Heart right ventricle (tissue), 16 donors: Measurements from ENCODE around the gene CYSTM1. TPM values are rescaled to one million over a fixed set of nuclear protein-coding genes. Genes with fewer than 3 reads are reported as not detected.

Experiments
- ATAC-seq, 8 donors: fragments of 200-7000 bp; cut with Tn5 transposase; one replicate each; pipeline ENCODE4 v1.9.1; 2020; ENCODE audit warnings: mild to moderate bottlenecking in 8 of 8, moderate library complexity in 8 of 8, moderate number of reproducible peaks in 1 of 8
- DNase-seq, 2 donors: peaks; one replicate each; pipeline ENCODE4 v3.0.0-alpha.2; 2020
- H3K27ac ChIP-seq, 10 donors: fragments of 200-600 bp; sonication (generic) in 2 of 10; one replicate each; pipeline versions ENCODE4 v1.5.0 to v1.8.0; 2020 to 2022; ENCODE audit warnings: mild to moderate bottlenecking in 3 of 10
- H3K27me3 ChIP-seq, 7 donors: fragments of 200-600 bp; one replicate each; pipeline ENCODE4 v1.8.0; 2021 to 2022; ENCODE audit warnings: mild to moderate bottlenecking in 2 of 7
- H3K36me3 ChIP-seq, 9 donors: fragments of 200-600 bp; sonication (generic) in 1 of 9; one replicate each; pipeline versions ENCODE4 v1.5.0 to v1.8.0; 2020 to 2022; ENCODE audit warnings: mild to moderate bottlenecking in 2 of 9
- H3K4me1 ChIP-seq, 9 donors: fragments of 200-600 bp; sonication (generic) in 1 of 9; one replicate each; pipeline versions ENCODE4 v1.5.0 to v1.8.0; 2020 to 2022; ENCODE audit warnings: mild to moderate bottlenecking in 4 of 9
- H3K4me3 ChIP-seq, 10 donors: fragments of 200-600 bp; sonication (generic) in 2 of 10; one replicate each; pipeline versions ENCODE4 v1.5.0 to v1.8.0; 2020 to 2022; ENCODE audit warnings: mild to moderate bottlenecking in 7 of 10, moderate library complexity in 2 of 10
- H3K9me3 ChIP-seq, 11 donors: fragments of 200-600 bp in 10 of 11; sonication (generic) in 2 of 11; one replicate each; pipeline versions ENCODE4 v1.5.0 to v1.8.0; 2013 to 2022; ENCODE audit warnings: mild to moderate bottlenecking in 2 of 11, control low read depth in 1 of 11, moderate library complexity in 1 of 11
- WGBS, 2 donors: extraction: QIAGEN DNeasy Blood & Tissue Kit; methylation state at CpG; one replicate each; pipeline ENCODE4 v1.1.7; 2013; ENCODE audit warnings: inconsistent platforms in 1 of 2; 5-methylcytosine and 5-hydroxymethylcytosine counted together
- intact Hi-C, 10 donors: fragments of 100-400 bp; cut with DNase I; formaldehyde crosslinking; loops; one replicate each; pipeline versions ENCODE4 v1.11.1 to v1.14.2; 2022
- polyA plus RNA-seq, 2 donors: library from polyadenylated mRNA; stranded (reverse); fragments of 200-250 nt; gene quantifications; one replicate each; pipeline ENCODE4 v1.2.3, GENCODE V29; 2013
- total RNA-seq, 10 donors: library from RNA; stranded (reverse); fragmentation: NEBNext Ultra II Directional in 3 of 10; extraction: Animal tissue kit (Norgen Biotek cat#: 25700) in 3 of 10; gene quantifications; one replicate each; pipeline versions ENCODE4 v1.2.1 to v1.2.4, GENCODE V29; 2021 to 2023
- TF ChIP-seq, protein P1 (sequence below), 9 donors: fragments of 200-600 bp; sonication (generic) in 2 of 9; IDR thresholded peaks; one replicate each; pipeline versions ENCODE4 v1.5.0 to v1.8.0; 2021 to 2022; ENCODE audit warnings: antibody characterized with exemption in 9 of 9, mild to moderate bottlenecking in 5 of 9, moderate library complexity in 1 of 9
- donor health status: Arrhythmogenic right ventricular cardiomyopathy.
- donor health status: ischemic (EF 13 %, LVEDD 7.1; RV severe dilation, severe dysfunction).
- donor health status: healthy with polysubstance abuse.
- donor health status: DM: no; HTN: yes; CAD: no.
- donor health status: DM: no; HTN: no; CAD: no.
- donor health status: ischemic (EF 25% LVEDD 6.9; RV normal size, moderate dysfunction).
- donor health status: ischemic (EF 25% LVEDD 5.7; RV mildly dilated, moderate dysfunction).
- donor health status: healthy.
- donor health status: DM: yes; HTN: yes; CAD: no.
- donor health status: Ischemic cardiomyopathy.
- donor health status: ischemic (EF 35%, LVEDD 5.7; RV mildly dilated, moderate dysfunction).
- donor health status: nonischemic (EF 11% LVEDD 7.7; RV severe dilation, severe dysfunction).
- donor health status: DM: yes; HTN: yes; CAD: no.
- donor health status: PGD.
- donor health status: ischemic (EF 29% LVEDD 5.4; RV normal size, mild dysfunction).
- donor health status: nonischemic (EF 23%, LVEDD 6.1; RV moderate dilation, normal function).

CYSTM1 gene
- total and polyA plus RNA-seq, 12 donors = 45.0 to 217 (median 95.3) TPM

DNA sequence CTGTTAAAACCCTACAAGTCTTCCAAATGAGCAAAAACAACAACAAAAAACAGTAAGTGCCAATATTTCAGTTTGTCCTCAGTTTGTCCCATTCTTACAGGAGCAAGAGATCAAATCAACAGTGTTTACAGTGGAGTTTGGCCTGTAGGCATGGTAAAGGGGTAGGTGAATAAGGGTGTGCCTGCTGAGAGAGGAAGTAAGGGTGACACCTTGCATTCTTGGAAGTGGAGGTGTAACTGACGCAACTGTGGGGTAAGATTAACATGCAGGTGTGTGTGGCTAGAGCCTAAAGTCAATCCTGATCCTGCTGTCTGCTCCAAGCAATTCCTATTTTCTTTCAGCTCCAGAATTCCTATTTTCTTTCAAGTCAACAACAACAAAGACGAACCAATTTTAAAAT, 84.5 kb downstream of the CYSTM1 start:
- H3K36me3 ChIP-seq = peaks cover 0 to 30% (median 0%) of the 10 kb centered on the region in 9 donors
- no peaks in the 10 kb centered on the region for H3K27me3 ChIP-seq
- ATAC-seq (no peak), DNase-seq (no peak)
- H3K27ac ChIP-seq = peak overlapping the region in 1 of 10 donors; percentile 5
- intact Hi-C loops = loop anchor here in 1 of 10 donors (5.0 kb wide), 1 partner anchor 38 kb away; no protein-coding TSS in a partner anchor
- peaks cover 11 to 76% (median 32%) of the 10 kb centered on the region in 9 donors for H3K4me1 ChIP-seq
- TF ChIP-seq, protein P1, sequence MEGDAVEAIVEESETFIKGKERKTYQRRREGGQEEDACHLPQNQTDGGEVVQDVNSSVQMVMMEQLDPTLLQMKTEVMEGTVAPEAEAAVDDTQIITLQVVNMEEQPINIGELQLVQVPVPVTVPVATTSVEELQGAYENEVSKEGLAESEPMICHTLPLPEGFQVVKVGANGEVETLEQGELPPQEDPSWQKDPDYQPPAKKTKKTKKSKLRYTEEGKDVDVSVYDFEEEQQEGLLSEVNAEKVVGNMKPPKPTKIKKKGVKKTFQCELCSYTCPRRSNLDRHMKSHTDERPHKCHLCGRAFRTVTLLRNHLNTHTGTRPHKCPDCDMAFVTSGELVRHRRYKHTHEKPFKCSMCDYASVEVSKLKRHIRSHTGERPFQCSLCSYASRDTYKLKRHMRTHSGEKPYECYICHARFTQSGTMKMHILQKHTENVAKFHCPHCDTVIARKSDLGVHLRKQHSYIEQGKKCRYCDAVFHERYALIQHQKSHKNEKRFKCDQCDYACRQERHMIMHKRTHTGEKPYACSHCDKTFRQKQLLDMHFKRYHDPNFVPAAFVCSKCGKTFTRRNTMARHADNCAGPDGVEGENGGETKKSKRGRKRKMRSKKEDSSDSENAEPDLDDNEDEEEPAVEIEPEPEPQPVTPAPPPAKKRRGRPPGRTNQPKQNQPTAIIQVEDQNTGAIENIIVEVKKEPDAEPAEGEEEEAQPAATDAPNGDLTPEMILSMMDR (IDR thresholded peaks at IDR 0.05) = no peak
- 97 to 98% methylated on average over 2 of the region's 2 CpGs for WGBS, 2 donors
- H3K9me3 ChIP-seq = peaks cover 0 to 3% (median 0%) of the 10 kb centered on the region in 11 donors
- no peak overlapping the region for H3K4me3 ChIP-seq

DNA sequence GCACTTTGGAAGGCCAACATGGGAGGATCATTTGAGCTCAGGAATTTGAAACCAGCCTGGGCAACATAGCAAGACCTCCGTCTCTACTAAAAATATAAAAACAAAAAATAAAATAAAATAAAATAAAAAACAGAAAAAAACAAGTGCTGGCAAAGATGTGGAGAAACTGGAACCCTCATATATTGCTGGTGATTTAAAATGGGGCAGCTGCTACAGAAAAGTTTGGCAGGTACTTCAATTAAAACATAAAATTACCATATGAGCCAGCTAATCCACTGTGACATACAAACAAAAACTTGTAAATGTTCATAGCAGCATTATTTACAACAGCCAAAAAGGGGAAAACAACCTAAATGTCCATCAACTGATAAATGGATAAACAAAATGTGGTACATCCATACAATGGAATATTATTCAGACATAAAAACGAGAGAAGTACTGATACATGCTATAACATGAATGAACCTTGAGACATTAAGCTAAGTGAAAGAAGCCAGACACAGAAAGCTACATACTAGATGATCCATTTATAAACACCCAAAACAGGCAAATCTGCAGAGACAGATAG, 85.2 kb downstream of the CYSTM1 start:
- ATAC-seq (no peak), DNase-seq (no peak)
- peaks cover 0 to 3% (median 0%) of the 10 kb centered on the region in 11 donors for H3K9me3 ChIP-seq
- 95 to 99% methylated on average over 2 of the region's 2 CpGs for whole genome bisulfite sequencing, 2 donors
- no peak overlapping the region for H3K4me3 ChIP-seq
- H3K36me3 ChIP-seq = peaks cover 0 to 30% (median 0%) of the 10 kb centered on the region in 9 donors
- TF ChIP-seq, protein P1 (IDR thresholded peaks at IDR 0.05) = no peak
- intact Hi-C loops = loop anchor here in 3 of 10 donors (5.0 kb wide), 2 partner anchors 37 to 42 kb away; partner anchors contain the start of gene PFDN1 (in 1 of the 3)
- peak overlapping the region in 8 of 10 donors; percentile 57 to 89 (median 75) for H3K27ac ChIP-seq
- no peaks in the 10 kb centered on the region for H3K27me3 ChIP-seq
- H3K4me1 ChIP-seq = peaks cover 14 to 76% (median 37%) of the 10 kb centered on the region in 9 donors

DNA sequence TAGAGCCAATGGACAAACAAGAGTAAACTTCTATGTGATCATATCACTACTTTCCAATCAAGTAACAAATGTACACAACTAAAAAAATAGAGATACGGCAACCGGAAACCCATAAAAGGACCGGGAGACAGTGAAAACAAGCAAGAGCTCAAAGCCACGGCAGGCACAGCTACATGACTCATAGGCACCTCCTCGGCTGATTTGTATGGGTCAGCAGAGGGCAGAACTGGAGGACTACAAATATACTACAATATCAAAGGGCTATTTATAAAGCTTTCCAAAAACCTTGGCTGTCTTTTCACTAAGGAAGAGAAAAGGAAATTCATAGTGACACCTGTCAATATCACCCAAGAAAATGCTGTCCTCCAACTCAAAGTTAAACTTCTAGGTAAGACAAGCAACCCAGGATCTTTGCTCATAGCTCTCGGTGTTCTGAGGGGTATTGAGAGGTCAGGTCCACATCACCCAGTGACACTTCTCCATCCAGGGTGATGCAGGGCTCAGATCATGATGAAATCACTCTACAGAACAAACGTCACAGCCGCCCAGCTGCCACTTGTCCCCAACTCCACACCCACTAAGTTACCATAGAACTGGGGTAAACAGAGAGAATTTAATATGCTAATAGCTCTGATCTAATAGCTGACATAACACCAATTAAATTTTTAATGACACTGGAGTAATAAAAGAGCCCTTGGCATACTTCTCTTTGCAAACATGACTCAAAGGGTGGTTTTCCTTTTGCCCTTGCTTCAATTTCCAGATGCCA, 86.6 kb downstream of the CYSTM1 start:
- peaks cover 12 to 76% (median 46%) of the 10 kb centered on the region in 9 donors for H3K4me1 ChIP-seq
- intact Hi-C loops = loop anchor here in 3 of 10 donors (5.0 kb wide), 2 partner anchors 36 to 41 kb away; partner anchors contain the start of gene PFDN1 (in 1 of the 3)

More for the DNA sequence above, 86.6 kb downstream of the CYSTM1 start:
- WGBS, 2 donors = 16 to 18% methylated on average over 8 of the region's 8 CpGs
- Histone ChIP-seq H3K36me3 (peaks cover 0 to 30% (median 0%) of the 10 kb centered on the region in 9 donors), H3K27ac (peak overlapping the region; percentile 55 to 89 (median 75)), H3K9me3 (peaks cover 0 to 3% (median 0%) of the 10 kb centered on the region in 11 donors), H3K4me3 (peak overlapping the region in 4 of 10 donors; percentile 5 to 13 (median 8)), H3K27me3 (no peaks in the 10 kb centered on the region)
- DNase-seq = peak; percentile 52 to 81
- peak; percentile 90 to 97 (median 96) for ATAC-seq
- TF ChIP-seq, protein P1 (IDR thresholded peaks at IDR 0.05) = peak in 6 of 9 donors; percentile 10 to 53 (median 36)
